Measurements from ENCODE around the gene DIP2A. TPM values are rescaled to one million over a fixed set of nuclear protein-coding genes. Genes with fewer than 3 reads are reported as not detected.
A peak's percentile ranks its signal among the peaks of the same experiment; 100 is the strongest.

The DIP2A gene
- total and polyA plus RNA-seq, 2 donors, result 11.9 to 53.1 TPM

DNA sequence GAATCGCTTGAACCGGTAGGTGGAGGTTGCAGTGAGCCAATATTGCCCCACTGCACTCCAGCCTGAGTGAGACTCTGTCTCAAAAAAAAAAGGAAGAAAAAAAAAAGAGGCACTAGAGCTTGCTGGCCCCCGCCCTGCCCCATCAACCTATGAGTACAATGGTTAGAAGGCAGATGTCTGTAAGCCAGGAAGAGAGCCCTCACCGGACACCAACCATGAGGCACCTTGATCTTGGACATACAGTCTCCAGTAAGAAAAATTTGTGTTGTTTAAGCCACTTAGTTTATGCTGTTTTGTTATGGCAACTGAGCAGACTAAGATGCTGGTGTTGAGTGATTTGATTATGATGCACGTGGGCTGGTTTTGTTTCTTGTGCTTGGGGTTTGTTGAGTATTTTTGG lies 34.2 kb downstream of the DIP2A start:
- Histone ChIP-seq H3K36me3 (ENCODE audit: control insufficient read depth in 2 of 2, insufficient read depth in 2 of 2, low read length in 1 of 2) (peaks cover under 1 to 36% of the 10 kb centered on the region in 2 donors), H3K4me3 (ENCODE audit: low read length in 2 of 2) (no peak overlapping the region), H3K27ac (ENCODE audit: low read depth in 1 of 2, low read length in 1 of 2) (no peak overlapping the region), H3K4me1 (ENCODE audit: control insufficient read depth in 2 of 2, insufficient read depth in 2 of 2, low read length in 2 of 2) (no peaks in the 10 kb centered on the region), H3K27me3 (ENCODE audit: control insufficient read depth in 2 of 2, insufficient read depth in 1 of 2, low read length in 1 of 2) (no peaks in the 10 kb centered on the region), H3K9me3 (ENCODE audit: control insufficient read depth in 2 of 2, insufficient read depth in 1 of 2, low read length in 1 of 2) (peaks cover 0 to 8% of the 10 kb centered on the region in 2 donors)
- WGBS, result 98% methylated on average over 5 of the region's 5 CpGs
- no peak for DNase-seq (ENCODE audit: low read depth in 6 of 9, low spot score in 9 of 9)

DNA sequence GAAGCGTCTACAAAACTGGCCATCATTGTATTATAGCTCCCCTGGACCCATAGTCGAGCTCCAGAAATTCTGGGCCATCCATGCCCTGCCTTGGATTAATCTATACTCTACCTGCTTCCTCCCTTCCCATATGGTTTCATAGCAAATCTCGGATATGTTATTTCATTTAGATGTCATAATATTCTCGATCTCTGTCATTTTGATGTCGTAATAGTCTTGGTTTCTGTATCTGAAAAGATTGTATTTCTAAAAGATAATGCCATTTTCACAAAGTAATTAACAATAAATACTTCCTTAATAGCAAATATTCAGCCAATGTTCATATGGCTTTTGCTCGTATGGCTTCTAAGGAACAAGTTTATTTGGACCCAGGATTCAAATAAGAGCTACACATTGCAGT lies 35.1 kb downstream of the DIP2A start:
- H3K4me1 ChIP-seq (ENCODE audit: control insufficient read depth in 2 of 2, insufficient read depth in 2 of 2, low read length in 2 of 2), result no peaks in the 10 kb centered on the region
- H3K27ac ChIP-seq (ENCODE audit: low read depth in 1 of 2, low read length in 1 of 2), result no peak overlapping the region
- no peaks in the 10 kb centered on the region for H3K27me3 ChIP-seq (ENCODE audit: control insufficient read depth in 2 of 2, insufficient read depth in 1 of 2, low read length in 1 of 2)
- peaks cover 10 to 41% of the 10 kb centered on the region in 2 donors for H3K36me3 ChIP-seq (ENCODE audit: control insufficient read depth in 2 of 2, insufficient read depth in 2 of 2, low read length in 1 of 2)
- peaks cover 0 to 8% of the 10 kb centered on the region in 2 donors for H3K9me3 ChIP-seq (ENCODE audit: control insufficient read depth in 2 of 2, insufficient read depth in 1 of 2, low read length in 1 of 2)
- no peak for DNase-seq (ENCODE audit: low read depth in 6 of 9, low spot score in 9 of 9)
- WGBS, result 97% methylated on average over 6 of the region's 6 CpGs
- no peak overlapping the region for H3K4me3 ChIP-seq (ENCODE audit: low read length in 2 of 2)

DNA sequence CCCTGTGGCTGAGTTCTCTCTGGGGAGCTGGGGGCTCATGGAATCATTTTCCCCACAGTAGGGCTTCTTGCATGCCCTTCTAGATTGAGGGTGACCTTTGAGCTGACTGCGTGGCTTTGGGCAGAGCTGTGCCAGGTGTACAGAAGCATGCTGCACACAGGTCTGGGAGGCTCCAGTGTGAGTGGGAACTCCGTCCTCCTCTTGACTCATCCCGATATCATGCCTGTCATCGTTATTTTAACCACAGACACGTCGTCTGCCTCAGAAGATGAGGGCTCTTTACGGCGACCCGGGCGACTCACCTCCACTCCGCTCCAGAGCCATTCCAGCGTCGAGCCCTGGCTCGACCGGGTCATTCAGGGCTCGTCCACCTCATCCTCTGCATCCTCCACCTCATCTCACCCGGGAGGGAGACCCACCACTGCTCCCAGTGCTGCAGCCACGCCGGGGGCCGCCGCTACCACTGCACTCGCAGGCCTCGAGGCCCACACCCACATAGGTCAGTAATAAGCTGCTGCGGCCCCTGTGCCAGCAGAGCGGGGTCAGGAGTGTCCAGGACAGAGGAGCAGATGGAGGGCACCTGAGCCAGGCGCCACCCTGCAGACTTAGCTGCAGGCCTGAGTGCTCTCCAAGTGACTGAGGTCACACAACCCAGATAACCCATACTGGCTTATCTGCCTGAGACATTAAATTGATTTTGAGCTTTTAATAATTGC lies 39.8 kb downstream of the DIP2A start:
- Histone ChIP-seq H3K27me3 (ENCODE audit: control insufficient read depth in 2 of 2, insufficient read depth in 1 of 2, low read length in 1 of 2) (no peaks in the 10 kb centered on the region), H3K4me1 (ENCODE audit: control insufficient read depth in 2 of 2, insufficient read depth in 2 of 2, low read length in 2 of 2) (peaks cover 6 to 7% of the 10 kb centered on the region in 2 donors), H3K27ac (ENCODE audit: low read depth in 1 of 2, low read length in 1 of 2) (no peak overlapping the region), H3K9me3 (ENCODE audit: control insufficient read depth in 2 of 2, insufficient read depth in 1 of 2, low read length in 1 of 2) (no peaks in the 10 kb centered on the region), H3K36me3 (ENCODE audit: control insufficient read depth in 2 of 2, insufficient read depth in 2 of 2, low read length in 1 of 2) (peaks cover 21 to 34% of the 10 kb centered on the region in 2 donors), H3K4me3 (ENCODE audit: low read length in 2 of 2) (no peak overlapping the region)
- DNase-seq (ENCODE audit: low read depth in 6 of 9, low spot score in 9 of 9), result no peak
- WGBS, result 97% methylated on average over 26 of the region's 26 CpGs

DNA sequence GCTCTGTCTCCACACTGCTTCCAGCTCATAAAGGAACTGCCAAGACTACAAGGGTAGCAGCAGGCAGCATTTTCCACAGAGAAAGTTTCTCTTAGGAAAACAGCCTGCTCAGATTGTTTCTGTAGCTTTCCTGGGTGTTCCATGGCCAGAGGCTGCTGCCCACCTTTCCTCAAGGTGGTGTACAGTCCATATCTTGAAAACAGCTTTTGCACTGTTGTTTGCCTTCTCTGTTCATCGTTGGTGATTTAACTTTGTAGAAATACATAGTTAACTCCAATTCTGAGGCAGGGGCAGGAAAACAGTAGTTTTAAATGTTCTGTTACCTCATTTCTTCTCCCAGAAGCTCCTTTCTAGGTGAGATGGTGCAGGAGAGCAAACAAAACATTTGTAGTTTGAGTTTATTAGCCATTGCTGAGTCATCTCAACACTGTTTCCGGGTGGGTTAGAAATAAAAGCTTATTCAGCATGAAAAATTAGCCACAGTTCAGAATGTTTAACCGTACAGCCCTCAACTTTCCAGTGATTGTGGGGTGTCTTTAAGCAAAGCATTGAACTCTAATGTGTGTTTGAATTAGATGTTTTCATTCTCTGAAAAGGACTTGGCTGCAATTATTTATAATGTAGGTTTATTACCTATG lies 41.7 kb downstream of the DIP2A start:
- Histone ChIP-seq H3K27me3 (ENCODE audit: control insufficient read depth in 2 of 2, insufficient read depth in 1 of 2, low read length in 1 of 2) (no peaks in the 10 kb centered on the region), H3K9me3 (ENCODE audit: control insufficient read depth in 2 of 2, insufficient read depth in 1 of 2, low read length in 1 of 2) (no peaks in the 10 kb centered on the region), H3K27ac (ENCODE audit: low read depth in 1 of 2, low read length in 1 of 2) (no peak overlapping the region), H3K4me1 (ENCODE audit: control insufficient read depth in 2 of 2, insufficient read depth in 2 of 2, low read length in 2 of 2) (peaks cover 7 to 8% of the 10 kb centered on the region in 2 donors), H3K4me3 (ENCODE audit: low read length in 2 of 2) (no peak overlapping the region), H3K36me3 (ENCODE audit: control insufficient read depth in 2 of 2, insufficient read depth in 2 of 2, low read length in 1 of 2) (peaks cover 27 to 38% of the 10 kb centered on the region in 2 donors)
- 18% methylated on average over 3 of the region's 3 CpGs for WGBS
- DNase-seq (ENCODE audit: low read depth in 6 of 9, low spot score in 9 of 9), result peak in 3 of 9 donors; percentile 17 to 48 (median 18)

DNA sequence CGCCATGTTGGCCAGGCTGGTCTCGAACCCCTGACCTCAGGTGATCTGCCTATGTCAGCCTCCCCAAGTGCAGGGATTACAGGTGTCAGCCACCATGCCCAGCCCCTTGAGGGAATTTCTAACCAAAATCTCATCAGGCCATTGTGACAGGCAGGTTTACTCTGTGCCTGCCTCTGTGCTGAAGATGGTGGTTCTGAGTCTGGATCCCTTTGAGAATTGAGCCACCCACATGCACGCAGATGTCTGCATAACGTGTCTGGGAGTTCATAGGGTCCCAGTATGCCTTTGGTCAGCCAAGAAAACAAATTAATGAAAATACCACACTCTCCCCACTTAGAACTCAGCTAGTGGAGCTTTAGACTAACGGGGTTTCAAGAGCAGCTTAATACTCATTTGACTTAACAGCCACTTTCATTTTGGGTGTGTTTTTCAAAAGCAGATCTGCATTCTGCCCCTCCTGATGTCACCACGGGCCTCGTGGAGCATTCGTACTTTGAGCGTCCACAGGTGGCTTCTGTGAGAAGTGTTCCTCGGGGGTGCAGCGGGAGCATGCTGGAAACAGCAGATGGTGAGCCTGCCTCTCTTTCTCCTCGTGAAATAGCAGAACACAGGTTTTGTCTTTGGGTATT lies 45.3 kb downstream of the DIP2A start:
- DNase-seq (ENCODE audit: low read depth in 6 of 9, low spot score in 9 of 9), result peak in 3 of 9 donors; percentile 4 to 27 (median 25)
- H3K27me3 ChIP-seq (ENCODE audit: control insufficient read depth in 2 of 2, insufficient read depth in 1 of 2, low read length in 1 of 2), result no peaks in the 10 kb centered on the region
- H3K36me3 ChIP-seq (ENCODE audit: control insufficient read depth in 2 of 2, insufficient read depth in 2 of 2, low read length in 1 of 2), result peaks cover 17 to 30% of the 10 kb centered on the region in 2 donors
- WGBS, result 49% methylated on average over 12 of the region's 12 CpGs
- H3K4me3 ChIP-seq (ENCODE audit: low read length in 2 of 2), result no peak overlapping the region
- peak overlapping the region in 1 of 2 donors; percentile 45 for H3K27ac ChIP-seq (ENCODE audit: low read depth in 1 of 2, low read length in 1 of 2)
- no peaks in the 10 kb centered on the region for H3K9me3 ChIP-seq (ENCODE audit: control insufficient read depth in 2 of 2, insufficient read depth in 1 of 2, low read length in 1 of 2)
- peaks cover 7 to 8% of the 10 kb centered on the region in 2 donors for H3K4me1 ChIP-seq (ENCODE audit: control insufficient read depth in 2 of 2, insufficient read depth in 2 of 2, low read length in 2 of 2)

DNA sequence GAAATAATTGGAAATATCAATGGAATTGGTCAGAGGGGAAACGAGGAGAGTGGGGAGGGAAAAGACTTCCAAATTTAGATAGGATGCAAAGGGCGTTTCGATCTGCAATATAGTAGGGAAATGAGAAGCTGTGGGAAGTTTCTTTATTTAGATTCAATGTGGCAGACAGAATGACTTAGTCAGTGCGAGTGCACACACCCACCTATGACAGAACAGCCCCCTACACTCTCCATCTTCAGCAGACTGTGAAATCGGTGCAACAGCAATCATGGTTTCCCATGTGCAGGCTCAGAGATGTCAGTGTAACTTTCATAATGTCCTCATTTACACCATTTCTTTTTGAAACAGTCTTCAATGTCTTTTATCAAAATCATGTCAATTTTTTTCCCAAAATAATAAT lies 46.0 kb downstream of the DIP2A start:
- no peak for DNase-seq (ENCODE audit: low read depth in 6 of 9, low spot score in 9 of 9)
- no peak overlapping the region for H3K4me3 ChIP-seq (ENCODE audit: low read length in 2 of 2)
- WGBS, result 89% methylated on average over 5 of the region's 5 CpGs
- peaks cover 7 to 8% of the 10 kb centered on the region in 2 donors for H3K4me1 ChIP-seq (ENCODE audit: control insufficient read depth in 2 of 2, insufficient read depth in 2 of 2, low read length in 2 of 2)
- no peak overlapping the region for H3K27ac ChIP-seq (ENCODE audit: low read depth in 1 of 2, low read length in 1 of 2)
- H3K9me3 ChIP-seq (ENCODE audit: control insufficient read depth in 2 of 2, insufficient read depth in 1 of 2, low read length in 1 of 2), result no peaks in the 10 kb centered on the region
- H3K27me3 ChIP-seq (ENCODE audit: control insufficient read depth in 2 of 2, insufficient read depth in 1 of 2, low read length in 1 of 2), result no peaks in the 10 kb centered on the region
- peaks cover 18 to 31% of the 10 kb centered on the region in 2 donors for H3K36me3 ChIP-seq (ENCODE audit: control insufficient read depth in 2 of 2, insufficient read depth in 2 of 2, low read length in 1 of 2)

DNA sequence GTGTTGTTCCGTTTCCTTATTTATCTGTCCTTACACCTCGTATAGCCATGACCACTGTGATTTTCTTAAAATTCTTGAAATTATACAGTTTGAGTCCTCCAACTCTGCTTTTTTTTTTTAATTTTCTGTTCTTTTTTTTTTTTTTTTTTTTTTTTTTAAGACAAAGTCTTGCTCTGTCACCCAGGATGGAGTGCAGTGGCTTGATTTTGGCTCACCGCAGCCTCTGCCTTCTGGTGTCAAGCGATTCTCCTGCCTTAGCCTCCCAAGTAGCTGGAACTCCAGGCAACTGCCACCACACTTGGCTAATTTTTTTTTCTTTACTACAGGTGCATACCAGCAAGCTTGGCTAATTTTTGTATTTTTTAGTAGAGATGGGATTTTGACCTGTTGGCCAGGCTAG lies 48.9 kb downstream of the DIP2A start:
- WGBS, result 87% methylated on average over 4 of the region's 4 CpGs
- no peaks in the 10 kb centered on the region for H3K9me3 ChIP-seq (ENCODE audit: control insufficient read depth in 2 of 2, insufficient read depth in 1 of 2, low read length in 1 of 2)
- H3K4me1 ChIP-seq (ENCODE audit: control insufficient read depth in 2 of 2, insufficient read depth in 2 of 2, low read length in 2 of 2), result peaks cover 0 to 5% of the 10 kb centered on the region in 2 donors
- no peak overlapping the region for H3K27ac ChIP-seq (ENCODE audit: low read depth in 1 of 2, low read length in 1 of 2)
- no peaks in the 10 kb centered on the region for H3K27me3 ChIP-seq (ENCODE audit: control insufficient read depth in 2 of 2, insufficient read depth in 1 of 2, low read length in 1 of 2)
- DNase-seq (ENCODE audit: low read depth in 6 of 9, low spot score in 9 of 9), result no peak
- H3K36me3 ChIP-seq (ENCODE audit: control insufficient read depth in 2 of 2, insufficient read depth in 2 of 2, low read length in 1 of 2), result peaks cover 33 to 56% of the 10 kb centered on the region in 2 donors
- H3K4me3 ChIP-seq (ENCODE audit: low read length in 2 of 2), result no peak overlapping the region

DNA sequence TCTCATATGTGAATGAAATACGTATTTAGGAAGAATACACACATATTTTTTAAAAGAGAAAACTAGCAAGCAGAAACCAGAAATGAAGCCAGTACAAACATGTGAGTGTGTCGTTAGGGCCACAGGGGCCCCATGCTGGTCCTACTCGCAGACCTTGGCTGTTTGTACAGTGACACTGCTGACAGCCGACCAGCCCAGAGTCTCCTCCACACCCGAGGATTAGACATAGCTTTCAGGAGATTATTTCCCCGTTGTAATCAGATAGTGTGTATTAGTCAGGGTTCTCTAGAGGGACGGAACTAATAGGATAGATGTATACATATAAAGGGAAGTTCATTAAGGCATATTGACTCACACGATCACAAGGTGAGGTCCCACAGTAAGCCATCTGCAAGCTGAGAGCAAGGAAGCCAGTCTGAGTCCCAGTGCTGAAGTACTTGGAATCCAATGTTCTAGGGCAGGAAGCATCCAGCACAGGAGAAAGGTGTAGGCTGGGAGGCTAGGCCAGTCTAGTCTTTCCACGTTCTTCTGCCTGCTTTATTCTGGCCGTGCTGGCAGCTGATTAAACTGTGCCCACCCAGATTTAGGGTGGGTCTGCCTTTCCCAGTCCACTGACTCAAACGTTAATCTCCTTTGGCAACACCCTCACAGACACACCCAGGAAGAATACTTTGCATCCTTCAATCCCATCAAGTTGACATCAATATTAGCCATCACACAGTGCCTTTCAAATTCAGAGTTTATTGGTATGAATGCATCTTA lies 51.2 kb downstream of the DIP2A start:
- Histone ChIP-seq H3K27me3 (ENCODE audit: control insufficient read depth in 2 of 2, insufficient read depth in 1 of 2, low read length in 1 of 2) (no peaks in the 10 kb centered on the region), H3K36me3 (ENCODE audit: control insufficient read depth in 2 of 2, insufficient read depth in 2 of 2, low read length in 1 of 2) (peaks cover 31 to 46% of the 10 kb centered on the region in 2 donors), H3K27ac (ENCODE audit: low read depth in 1 of 2, low read length in 1 of 2) (no peak overlapping the region), H3K4me3 (ENCODE audit: low read length in 2 of 2) (no peak overlapping the region), H3K4me1 (ENCODE audit: control insufficient read depth in 2 of 2, insufficient read depth in 2 of 2, low read length in 2 of 2) (peaks cover 0 to under 1% of the 10 kb centered on the region in 2 donors), H3K9me3 (ENCODE audit: control insufficient read depth in 2 of 2, insufficient read depth in 1 of 2, low read length in 1 of 2) (no peaks in the 10 kb centered on the region)
- 88% methylated on average over 11 of the region's 11 CpGs for WGBS
- DNase-seq (ENCODE audit: low read depth in 6 of 9, low spot score in 9 of 9), result no peak
